ENCODE data around the gene ADAMTS16.

The ADAMTS16 gene

DNA sequence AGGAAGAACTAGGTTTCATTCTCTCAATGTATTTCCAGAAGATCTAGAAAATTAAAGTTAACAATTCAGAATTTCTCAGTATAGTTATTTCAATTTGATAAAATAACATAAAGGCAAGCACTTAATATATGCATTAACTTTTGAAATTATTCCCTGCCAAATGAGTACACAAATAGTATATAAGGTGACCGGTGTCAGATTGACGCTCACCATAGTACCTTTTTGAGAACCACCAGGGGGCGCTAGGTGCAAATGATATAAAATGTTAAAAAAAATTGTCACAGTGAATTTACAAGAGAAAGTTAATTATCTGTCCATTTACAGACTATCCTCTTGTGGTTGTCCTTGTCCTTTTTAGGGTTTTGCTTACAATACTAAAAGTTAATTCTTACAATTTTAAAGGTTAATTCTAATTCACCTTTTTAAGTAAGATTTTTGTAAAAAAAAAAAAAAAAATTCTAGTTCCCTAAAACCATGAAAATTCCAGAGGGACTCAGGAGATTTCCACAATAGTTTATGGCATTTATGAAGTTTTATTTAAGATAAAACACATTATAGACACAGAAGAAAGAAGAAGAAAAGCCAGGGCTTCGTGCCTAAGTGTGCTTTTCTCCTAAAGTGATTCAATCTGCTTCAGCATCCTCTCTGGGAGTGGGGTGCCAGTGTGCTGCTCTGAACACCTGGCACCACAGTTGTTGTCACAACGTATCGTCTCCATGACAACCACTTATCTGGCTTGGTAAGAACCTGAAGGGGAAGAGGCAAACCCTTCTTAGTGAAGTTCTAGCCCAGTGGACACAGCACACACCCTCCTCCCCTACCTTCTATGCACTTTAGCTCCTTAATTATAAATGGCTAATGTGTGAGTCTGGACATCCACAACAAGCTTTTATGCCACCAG lies 1.7 kb downstream of the ADAMTS16 start:
- peak in 1 of 2 donors; percentile 42 for DNase-seq (ENCODE audit: low read depth in 1 of 2, low spot score in 1 of 2)

DNA sequence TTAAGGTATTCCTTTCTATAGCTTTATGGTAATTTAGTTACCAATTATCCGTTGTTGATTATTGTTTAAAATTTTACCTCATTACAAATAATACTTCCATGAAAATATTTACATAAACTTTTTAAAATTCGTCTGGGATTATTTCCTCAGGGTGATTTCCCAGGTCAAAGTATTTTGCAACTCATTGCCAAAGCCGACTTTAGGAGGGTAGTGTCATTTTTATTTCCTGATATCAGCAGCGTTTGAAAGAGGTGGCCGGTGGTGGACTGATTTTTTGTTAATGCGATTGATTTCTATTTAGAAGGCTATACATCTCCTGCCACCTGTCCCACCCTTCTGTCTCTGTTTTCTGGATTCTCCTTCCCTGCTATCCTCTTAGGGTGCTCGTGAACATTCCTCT lies 4.3 kb downstream of the ADAMTS16 start:
- DNase-seq (ENCODE audit: low read depth in 1 of 2, low spot score in 1 of 2), result no peak

DNA sequence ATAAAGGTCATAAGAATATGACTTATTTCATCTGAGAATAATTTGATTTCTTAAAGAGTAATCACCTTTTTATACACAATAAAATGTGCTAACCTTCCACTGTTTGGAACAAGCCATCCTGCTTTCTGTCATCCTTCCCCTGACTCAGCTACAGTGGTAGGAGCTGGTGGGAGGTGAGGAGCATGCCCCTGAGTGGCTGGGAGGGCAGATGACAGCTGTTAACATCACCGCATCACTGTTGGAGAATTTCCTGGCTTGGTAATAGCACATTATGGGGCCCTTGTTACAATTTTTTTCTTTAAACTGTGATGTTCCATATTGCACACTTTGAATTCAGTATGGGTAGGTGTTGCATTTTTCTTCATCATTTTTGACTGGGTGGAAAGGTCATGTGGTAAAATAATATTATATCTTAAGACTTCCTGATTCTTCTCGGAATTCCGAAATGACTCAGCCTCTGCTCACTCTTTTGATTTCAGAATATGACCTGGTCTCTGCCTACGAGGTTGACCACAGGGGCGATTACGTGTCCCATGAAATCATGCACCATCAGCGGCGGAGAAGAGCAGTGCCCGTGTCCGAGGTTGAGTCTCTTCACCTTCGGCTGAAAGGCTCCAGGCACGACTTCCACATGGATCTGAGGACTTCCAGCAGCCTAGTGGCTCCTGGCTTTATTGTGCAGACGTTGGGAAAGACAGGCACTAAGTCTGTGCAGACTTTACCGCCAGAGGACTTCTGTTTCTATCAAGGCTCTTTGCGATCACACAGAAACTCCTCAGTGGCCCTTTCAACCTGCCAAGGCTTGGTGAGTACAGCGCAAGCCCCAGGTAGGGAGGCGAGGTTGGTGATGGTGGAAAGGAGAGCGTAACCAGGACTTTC lies 5.8 kb downstream of the ADAMTS16 start:
- no peak for DNase-seq (ENCODE audit: low read depth in 1 of 2, low spot score in 1 of 2)

DNA sequence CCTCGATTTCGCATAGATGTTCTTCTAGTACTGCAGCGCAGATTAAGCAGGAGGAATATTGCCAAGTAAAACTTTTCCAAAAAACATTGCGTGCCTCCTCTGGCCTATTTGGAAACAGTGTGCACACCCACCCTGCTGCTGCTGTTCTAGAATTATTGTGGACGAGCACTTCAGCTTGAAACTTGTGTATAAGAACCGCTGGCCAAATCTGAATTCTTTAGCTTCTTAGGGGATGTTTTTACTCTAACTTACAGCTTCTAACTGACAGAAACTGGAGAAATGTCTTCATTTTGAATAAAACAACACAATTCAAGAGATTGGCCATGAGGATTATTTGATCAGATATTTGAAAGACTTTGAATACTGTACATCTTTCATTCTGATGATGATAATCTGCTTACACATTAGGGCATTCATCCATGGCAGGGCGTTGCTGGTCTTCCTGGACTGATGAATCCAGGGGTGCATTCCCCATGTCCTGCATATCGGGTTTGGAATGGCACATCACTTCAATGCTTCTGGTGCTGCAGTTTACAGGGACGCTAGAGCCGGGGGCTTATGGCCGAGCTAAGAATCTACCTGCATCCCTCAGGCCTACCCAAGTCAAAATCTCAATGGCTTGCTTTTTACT lies 6.5 kb downstream of the ADAMTS16 start:
- DNase-seq (ENCODE audit: low read depth in 1 of 2, low spot score in 1 of 2), result no peak

DNA sequence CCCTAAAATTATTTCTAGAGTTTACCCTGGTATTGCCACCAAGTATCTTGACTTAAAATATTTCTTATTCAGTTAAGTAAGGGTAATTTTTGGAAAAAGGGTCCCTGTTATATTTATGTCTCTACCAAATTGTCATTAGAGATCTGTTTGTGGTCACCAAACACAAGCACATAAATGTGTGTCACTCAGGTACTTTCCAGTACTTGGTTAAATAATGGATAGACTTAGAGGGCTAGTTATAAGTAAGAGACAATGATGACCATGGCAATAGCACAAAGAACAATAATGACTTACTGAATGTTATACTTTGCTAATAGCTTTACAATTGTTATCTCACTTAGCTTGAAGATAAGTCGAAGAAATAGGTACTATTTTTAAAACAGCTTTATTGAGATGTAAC lies 9.0 kb downstream of the ADAMTS16 start:
- DNase-seq (ENCODE audit: low read depth in 1 of 2, low spot score in 1 of 2), result no peak

DNA sequence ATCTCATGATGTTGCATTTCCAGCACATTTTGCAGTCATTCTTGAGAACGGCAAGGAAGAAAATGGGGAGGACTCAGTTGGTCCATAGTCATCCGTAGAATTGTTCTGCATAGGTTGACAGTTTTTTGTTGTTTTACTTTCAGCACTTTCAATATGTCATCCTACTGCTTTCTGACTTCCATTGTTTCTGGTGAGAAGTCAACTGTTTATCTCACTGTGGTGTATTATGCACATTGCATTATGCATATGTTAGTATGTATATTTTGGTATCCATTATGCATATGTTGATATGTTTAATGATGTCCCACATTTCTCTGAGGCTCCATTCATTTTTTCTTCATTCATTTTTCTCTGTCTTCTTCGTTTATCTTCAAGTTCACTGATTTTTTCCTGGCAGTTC lies 10.5 kb downstream of the ADAMTS16 start:
- no peak for DNase-seq (ENCODE audit: low read depth in 1 of 2, low spot score in 1 of 2)

DNA sequence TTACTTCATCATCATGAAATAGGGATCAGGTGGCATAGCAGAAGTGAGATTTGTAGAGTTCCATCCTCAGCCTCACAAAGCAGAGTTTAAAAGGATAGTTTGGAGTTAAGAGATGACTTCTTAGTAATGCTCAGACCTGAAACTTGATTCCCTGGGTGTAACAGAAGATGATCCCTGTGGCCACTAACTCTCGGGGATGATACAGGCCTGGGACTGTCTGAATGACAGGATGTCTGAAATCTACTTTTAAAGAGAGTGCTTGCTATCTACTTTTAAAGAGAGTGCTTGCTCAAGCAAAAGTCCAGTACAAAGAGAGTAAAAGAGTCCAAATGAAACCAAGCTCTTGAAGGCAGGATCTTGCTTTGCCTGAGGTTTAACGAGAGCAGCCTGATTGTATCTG lies 14.6 kb downstream of the ADAMTS16 start:
- DNase-seq (ENCODE audit: low read depth in 1 of 2, low spot score in 1 of 2), result no peak

DNA sequence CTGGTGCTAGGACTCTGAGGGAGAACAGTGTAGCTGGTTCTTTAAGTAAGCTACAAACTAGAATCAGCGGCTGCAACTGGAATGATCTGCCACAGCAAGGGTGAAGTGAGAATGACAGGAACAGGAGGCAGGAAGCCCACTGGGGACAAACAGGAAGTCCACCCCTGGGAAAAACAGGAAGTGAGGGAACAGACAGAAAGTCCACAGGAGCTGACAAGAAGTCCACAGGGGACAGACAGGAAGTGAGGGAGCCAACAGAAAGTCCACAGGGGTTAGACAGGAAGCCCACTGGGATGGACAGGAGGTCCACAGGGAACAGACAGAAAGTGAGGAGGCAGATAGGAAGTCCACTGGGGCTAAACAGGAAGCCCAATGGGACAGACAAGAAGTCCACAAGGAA lies 15.5 kb downstream of the ADAMTS16 start:
- no peak for DNase-seq (ENCODE audit: low read depth in 1 of 2, low spot score in 1 of 2)

DNA sequence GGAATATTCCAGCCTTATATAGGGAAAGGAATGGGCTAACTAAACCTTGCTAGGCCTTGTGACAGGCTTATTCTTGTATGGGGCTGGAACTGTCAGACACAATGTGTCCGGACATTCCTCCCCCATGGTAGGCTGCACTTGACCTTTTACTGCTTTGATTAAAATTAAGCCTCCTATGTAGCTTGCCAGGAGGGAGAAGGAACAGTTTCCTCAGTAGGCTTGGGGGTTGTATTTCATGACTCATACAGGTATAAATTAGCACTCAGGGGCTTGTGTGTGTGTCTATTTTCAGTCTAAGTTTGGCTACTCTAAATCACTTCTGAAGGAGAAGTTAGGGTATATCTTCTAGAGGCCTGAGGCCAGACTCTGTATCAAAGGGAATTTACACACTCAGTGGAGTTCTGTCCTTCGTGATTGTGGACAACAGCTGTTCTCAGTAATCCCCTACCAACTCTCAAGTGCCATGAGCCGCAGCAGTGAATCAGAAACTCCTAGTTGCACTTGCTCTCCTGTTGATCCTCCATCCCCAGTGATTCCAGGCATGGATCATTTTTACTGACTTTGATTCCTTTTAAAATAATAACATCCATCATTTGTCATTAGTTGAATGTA lies 16.4 kb downstream of the ADAMTS16 start:
- no peak for DNase-seq (ENCODE audit: low read depth in 1 of 2, low spot score in 1 of 2)

DNA sequence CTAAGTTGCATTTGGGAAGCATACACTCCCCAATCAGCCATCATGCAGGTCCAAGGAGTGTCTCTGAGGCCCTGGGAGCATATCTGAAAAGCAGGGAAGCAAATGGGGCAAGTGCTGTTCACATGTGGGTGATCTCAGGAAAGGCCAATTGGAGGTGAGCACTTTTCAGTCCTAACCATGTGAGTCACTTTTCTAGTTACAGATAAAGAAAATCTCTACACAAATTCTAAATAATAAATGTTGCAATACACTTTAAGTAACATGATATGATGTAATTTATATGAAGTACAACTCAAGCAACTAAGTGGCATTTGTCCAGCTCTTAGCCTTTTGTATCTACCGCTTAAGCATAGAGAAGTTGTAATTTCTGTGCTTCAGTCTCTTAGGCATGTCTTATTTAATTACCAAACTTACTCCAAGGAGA lies 18.4 kb downstream of the ADAMTS16 start:
- DNase-seq (ENCODE audit: low read depth in 1 of 2, low spot score in 1 of 2), result no peak

DNA sequence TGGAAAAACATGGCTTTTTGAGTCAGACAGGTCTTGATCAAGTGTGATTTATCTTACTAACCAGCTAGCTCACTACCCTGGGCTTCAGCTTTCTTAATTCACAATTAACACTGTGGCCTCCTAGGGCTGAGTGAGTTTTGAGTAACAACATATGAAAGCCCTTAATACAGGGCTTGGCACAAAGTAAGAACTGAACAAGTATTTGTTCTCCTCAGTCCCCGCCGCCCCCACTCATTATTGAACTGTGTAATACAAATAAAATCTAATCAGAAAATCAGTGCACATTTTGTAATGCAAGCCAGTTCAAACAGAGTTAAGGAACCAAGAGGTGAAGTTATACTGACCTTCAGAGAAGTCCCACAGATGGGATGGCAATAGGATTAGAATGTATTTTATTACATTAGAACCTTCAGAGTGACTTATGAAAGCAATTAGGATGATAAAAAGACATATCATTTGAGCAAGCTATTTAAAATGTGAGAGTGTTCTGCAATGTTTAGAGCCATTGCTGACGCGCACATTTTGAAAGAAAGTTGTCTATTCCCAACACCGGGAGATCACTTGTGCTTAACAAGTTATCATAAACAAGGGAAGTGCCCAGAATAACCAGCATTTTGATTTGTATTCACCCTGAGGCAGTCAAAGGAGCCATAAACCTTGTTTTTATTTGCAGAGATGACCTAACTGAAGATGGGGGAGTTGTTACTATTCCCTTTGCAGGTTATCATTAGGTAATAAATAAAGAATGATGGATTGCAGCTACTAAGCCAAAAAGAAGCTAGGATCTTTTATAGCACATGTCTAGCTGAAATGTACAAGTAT lies 19.4 kb downstream of the ADAMTS16 start:
- no peak for DNase-seq (ENCODE audit: low read depth in 1 of 2, low spot score in 1 of 2)

DNA sequence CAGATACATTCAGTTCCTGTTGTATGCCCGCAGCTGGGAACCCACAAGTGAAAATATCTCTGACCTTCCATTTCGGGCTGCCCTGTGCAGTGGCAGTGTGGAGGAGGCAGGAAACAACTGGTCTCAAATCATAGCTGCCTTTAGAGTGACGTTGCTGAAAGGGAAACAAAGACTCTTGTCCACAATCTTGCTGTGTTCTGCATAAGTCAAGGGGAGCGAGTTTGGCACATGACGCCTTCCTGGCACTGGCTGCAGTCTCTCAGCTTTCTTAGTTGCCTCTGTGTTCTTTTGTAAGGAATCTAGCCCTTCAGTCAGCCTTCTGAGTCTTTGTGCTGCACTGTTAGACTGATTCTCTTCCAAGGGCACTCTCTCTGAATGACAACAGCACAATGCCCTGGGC lies 24.0 kb downstream of the ADAMTS16 start:
- DNase-seq (ENCODE audit: low read depth in 1 of 2, low spot score in 1 of 2), result no peak

DNA sequence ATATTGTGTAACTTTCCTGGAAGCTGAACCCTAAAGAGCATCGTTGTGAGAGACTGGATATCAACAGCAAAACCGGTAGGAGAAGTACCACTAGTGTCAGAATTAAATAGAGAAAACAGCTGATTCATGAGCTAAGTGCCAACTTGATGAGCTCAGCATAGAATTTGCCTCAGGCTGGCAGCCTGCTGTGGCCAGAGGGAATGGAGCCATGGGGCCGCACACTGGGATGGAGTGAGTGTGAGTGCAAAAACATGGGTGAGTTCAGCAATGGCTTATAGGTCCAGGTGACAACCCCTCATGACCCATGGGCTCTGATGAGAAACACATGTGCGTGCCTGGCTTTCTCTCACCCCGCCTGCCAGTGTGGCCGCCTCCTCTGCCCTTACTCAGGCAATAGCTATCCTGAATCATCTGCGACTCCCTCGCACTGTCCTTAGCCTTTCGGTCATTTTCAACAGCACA lies 25.4 kb downstream of the ADAMTS16 start:
- DNase-seq (ENCODE audit: low read depth in 1 of 2, low spot score in 1 of 2), result no peak

DNA sequence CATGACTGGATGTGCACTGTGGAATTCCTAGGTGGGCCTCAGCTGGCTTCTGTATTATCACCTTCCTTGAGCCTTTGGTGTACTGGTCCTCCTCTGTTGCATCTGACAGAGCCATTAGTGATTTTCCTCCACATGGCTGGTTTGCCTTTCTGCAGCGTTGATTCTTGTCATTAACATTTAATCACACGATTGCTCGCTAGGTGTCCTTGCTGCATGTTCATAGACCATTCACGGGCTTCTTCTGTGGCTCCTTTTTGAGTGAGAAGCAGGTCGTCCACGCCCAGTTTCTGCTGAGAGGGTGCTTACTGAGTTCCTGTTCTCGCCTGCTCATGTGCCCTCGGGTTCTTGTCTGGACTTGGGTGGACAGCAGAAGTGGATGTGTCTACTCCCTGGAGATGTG lies 29.3 kb downstream of the ADAMTS16 start:
- no peak for DNase-seq (ENCODE audit: low read depth in 1 of 2, low spot score in 1 of 2)

DNA sequence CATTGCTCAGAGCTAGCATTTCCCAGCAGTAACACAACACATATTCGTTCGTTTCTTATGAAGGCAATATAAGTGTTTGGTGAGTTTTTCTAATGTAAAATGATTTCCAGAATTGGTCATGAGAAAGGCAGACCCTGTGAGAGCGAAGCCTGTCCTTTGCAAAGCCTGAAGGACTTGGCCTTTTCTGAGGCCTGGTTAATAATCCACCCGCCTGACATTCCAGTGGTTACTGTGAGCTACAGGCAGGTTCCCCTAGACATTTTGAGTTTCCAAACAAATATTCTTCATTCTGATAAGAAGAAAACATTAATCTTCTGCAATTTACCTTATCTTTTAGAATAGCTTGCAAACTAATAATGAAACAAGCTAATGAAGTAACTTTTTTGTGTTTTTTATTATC lies 38.0 kb downstream of the ADAMTS16 start:
- DNase-seq (ENCODE audit: low read depth in 1 of 2, low spot score in 1 of 2), result no peak

DNA sequence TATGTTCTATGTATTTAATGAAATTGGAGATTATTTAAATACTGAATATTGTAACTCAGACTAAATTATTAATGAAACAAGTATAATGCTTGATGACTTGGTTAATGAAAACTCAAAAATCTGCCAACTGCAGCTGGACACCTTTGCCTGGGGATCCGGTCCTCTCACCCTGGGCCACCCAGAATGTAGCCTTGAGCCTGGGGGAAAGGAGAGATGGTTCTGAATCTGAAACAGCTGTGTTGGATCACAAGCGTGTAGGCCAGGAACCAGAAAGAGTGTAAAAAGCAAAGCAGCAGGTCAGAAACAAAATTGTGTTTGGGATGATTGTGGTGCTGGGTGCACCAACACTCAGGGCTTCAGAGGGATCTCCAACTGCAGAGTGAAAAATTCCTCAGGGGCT lies 38.5 kb downstream of the ADAMTS16 start:
- DNase-seq (ENCODE audit: low read depth in 1 of 2, low spot score in 1 of 2), result no peak

DNA sequence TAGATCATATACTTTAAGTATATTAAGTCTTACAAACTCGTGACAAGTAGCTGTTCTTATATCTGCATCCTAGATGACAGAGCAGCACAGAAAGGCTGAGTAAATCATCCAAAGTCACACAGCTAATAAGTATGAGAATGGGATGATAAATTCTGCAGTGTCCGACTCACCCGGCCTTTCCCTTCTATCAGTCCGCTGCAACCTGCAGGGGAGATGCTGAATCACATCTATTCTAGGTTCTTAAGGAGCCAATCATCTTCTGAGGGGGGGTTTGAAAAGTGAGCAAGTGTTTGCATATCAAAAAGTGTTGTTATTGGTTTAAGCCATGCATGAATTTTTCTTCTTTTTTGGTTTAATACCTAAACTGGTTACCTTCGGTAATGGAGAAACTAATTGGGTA lies 38.9 kb downstream of the ADAMTS16 start:
- no peak for DNase-seq (ENCODE audit: low read depth in 1 of 2, low spot score in 1 of 2)

DNA sequence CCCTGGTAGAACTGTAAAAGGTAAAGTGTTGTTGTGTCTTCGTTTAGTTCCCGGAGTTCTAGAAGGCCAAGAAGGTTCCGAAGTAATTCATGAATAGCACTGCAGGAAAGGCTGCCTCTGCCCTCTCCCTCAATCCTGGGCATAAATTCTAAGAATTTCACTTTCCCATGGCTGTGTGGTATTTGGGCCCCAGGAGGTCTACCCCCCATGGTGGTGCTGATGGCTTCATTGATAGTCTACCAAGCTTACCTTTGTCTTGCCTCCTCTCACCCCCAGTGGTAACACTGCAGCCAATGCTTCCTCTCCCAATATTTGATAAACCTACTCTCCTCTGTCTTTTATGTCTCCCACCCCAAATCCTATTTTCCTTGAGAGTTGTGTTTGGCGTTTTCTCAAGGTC lies 39.5 kb downstream of the ADAMTS16 start:
- DNase-seq (ENCODE audit: low read depth in 1 of 2, low spot score in 1 of 2), result no peak

DNA sequence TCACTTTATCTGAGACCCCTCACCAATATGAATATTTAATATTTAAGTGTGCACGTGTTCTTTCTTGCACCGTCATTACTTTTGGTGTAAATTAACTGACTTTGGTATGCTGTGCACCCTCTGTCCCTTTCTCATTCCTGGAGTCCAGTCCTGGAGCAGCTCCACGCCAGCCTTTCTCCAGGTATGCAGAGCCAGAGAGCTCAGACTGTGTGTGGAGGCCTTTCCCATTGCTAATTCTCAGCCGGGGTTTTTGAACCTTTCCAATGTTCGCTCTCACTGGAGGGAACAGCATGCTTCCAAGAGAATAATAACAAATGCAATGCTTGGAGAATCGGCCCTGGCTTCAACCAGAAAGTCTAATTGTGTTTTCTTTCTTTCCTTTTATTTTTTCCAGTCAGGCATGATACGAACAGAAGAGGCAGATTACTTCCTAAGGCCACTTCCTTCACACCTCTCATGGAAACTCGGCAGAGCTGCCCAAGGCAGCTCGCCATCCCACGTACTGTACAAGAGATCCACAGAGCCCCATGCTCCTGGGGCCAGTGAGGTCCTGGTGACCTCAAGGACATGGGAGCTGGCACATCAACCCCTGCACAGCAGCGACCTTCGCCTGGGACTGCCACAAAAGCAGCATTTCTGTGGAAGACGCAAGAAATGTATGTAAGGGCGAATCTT lies 41.7 kb downstream of the ADAMTS16 start:
- no peak for DNase-seq (ENCODE audit: low read depth in 1 of 2, low spot score in 1 of 2)

All from activated CD4-positive, alpha-beta T cell treated with anti-CD3 and anti-CD28 coated beads, Interleukin-2, amount 50 U/mL, for 24 hours (primary cell).